BJ (cell line): Measurements from ENCODE around the gene RLBP1. TPM values are rescaled to one million over a fixed set of nuclear protein-coding genes. Genes with fewer than 3 reads are reported as not detected.

ENCODE experiments used
- CTCF ChIA-PET: fragments of 350-600 bp; formaldehyde crosslinking; extraction: SDS; loops from one replicate; lab custom pipeline; 2021; ENCODE audit warnings: antibody characterized with exemption, inconsistent platforms; lab: Yijun Ruan, JAX
- POLR2A ChIA-PET: fragments of 300-600 bp; sonication (Branson Sonifier 250); formaldehyde crosslinking; extraction: SDS; loops from one replicate; lab custom pipeline; 2021; ENCODE audit warnings: antibody characterized with exemption; lab: Charles Lee
- DNase-seq: peaks from one replicate; pipeline ENCODE4 v3.0.0-alpha.2; 2011; ENCODE audit warnings: low read depth
- H3K27me3 ChIP-seq: 2 replicates; pipeline ENCODE4 v1.6.0; 2011; ENCODE audit warnings: low read length; ENCODE audit not compliant: control insufficient read depth, insufficient read depth
- H3K36me3 ChIP-seq: 2 replicates; pipeline ENCODE4 v1.5.1; 2011; ENCODE audit warnings: low read length; ENCODE audit not compliant: control insufficient read depth, insufficient read depth
- H3K4me3 ChIP-seq: 2 replicates; pipeline ENCODE4 v1.5.1; 2011; ENCODE audit warnings: low read depth, mild to moderate bottlenecking, control low read depth, low read length
- CTCF ChIP-seq: IDR thresholded peaks from 2 replicates; pipeline ENCODE4 v1.5.1; 2011; ENCODE audit warnings: low read depth, mild to moderate bottlenecking, control low read depth, inconsistent platforms, low read length, moderate library complexity; ENCODE audit not compliant: insufficient read depth
- polyA plus RNA-seq: library from polyadenylated mRNA; depleted of rRNA; stranded (reverse); fragments of >200 nt; gene quantifications from 2 replicates; pipeline ENCODE4 v1.2.3, GENCODE V29; 2011

Gene RLBP1
- polyA plus RNA-seq, 1 experiment: not detected

GRCh38 chr15:89230277-89230676, 8.9 kb upstream of the RLBP1 start:
- POLR2A ChIA-PET: no interaction called here
- no peaks in the 10 kb centered on the region; the same call in 1 of the 2 replicates for H3K27me3 ChIP-seq
- no peak for DNase-seq
- H3K4me3 ChIP-seq: no peak overlapping the region
- peak; percentile 38 for TF ChIP-seq CTCF
- no peaks in the 10 kb centered on the region for H3K36me3 ChIP-seq
- CTCF ChIA-PET: interaction anchor here (0.6 to 2.5 kb wide), 6 partner anchors 12 to 774 kb away, joined by 3 to 11 read pairs (median 3); no protein-coding TSS in a partner anchor

- TF ChIP-seq CTCF: no peak
- POLR2A ChIA-PET: no interaction called here
- H3K27me3 ChIP-seq: no peaks in the 10 kb centered on the region
- DNase-seq: no peak
- no peaks in the 10 kb centered on the region for H3K36me3 ChIP-seq
- no peak overlapping the region for H3K4me3 ChIP-seq
- CTCF ChIA-PET: interaction anchor here (0.9 kb wide), 1 partner anchor 20 kb away, joined by 3 read pairs; no protein-coding TSS in a partner anchor
Measured at GRCh38 chr15:89227425-89227824, 6.0 kb upstream of the RLBP1 start.

- H3K36me3 ChIP-seq: no peaks in the 10 kb centered on the region
- no peak overlapping the region for H3K4me3 ChIP-seq
- ChIA-PET POLR2A (no interaction called here), CTCF (interaction anchor here (0.9 to 2.0 kb wide), 2 partner anchors 19 to 20 kb away, joined by 3 to 7 read pairs; no protein-coding TSS in a partner anchor)
- no peaks in the 10 kb centered on the region; the same call in 1 of the 2 replicates for H3K27me3 ChIP-seq
- no peak for TF ChIP-seq CTCF
- no peak for DNase-seq
Measured at GRCh38 chr15:89226359-89227221, 5.2 kb upstream of the RLBP1 start.

- Histone ChIP-seq H3K36me3 (no peaks in the 10 kb centered on the region), H3K4me3 (no peak overlapping the region), H3K27me3 (no peaks in the 10 kb centered on the region; the same call in 1 of the 2 replicates)
- CTCF ChIA-PET: interaction anchor here (0.7 to 2.0 kb wide), 5 partner anchors 16 to 144 kb away, joined by 3 to 7 read pairs (median 3); no protein-coding TSS in a partner anchor
- DNase-seq: no peak
- POLR2A ChIA-PET: no interaction called here
- TF ChIP-seq CTCF: no peak
Measured at GRCh38 chr15:89225588-89225987, 4.2 kb upstream of the RLBP1 start.

GRCh38 chr15:89218531-89218930, 2.8 kb downstream of the RLBP1 start:
- peaks cover 16% of the 10 kb centered on the region for H3K27me3 ChIP-seq
- no peak overlapping the region for H3K4me3 ChIP-seq
- no peak for TF ChIP-seq CTCF
- no peak for DNase-seq
- no peaks in the 10 kb centered on the region for H3K36me3 ChIP-seq
- POLR2A ChIA-PET: no interaction called here
- CTCF ChIA-PET: interaction anchor here (1.4 to 2.3 kb wide), 2 partner anchors 12 to 13 kb away, joined by 6 to 22 read pairs; no protein-coding TSS in a partner anchor
